Gastrocnemius medialis (tissue), 4 donors: ENCODE data around the gene ZNF841. TPM values are rescaled to one million over a fixed set of nuclear protein-coding genes. Genes with fewer than 3 reads are reported as not detected.
A peak's percentile ranks its signal among the peaks of the same experiment; 100 is the strongest.
"Not testable (repeated sequence)": the region's sequence is repeated elsewhere in the genome, so short reads cannot be mapped to it uniquely, and the experiment has no call there.

Source experiments
- ATAC-seq, 2 donors: fragments of 150-250 bp; one replicate each; pipeline ENCODE4 v1.9.1; 2016
- DNase-seq, 2 donors: peaks; one replicate each; pipeline ENCODE4 v3.0.0-alpha.2; 2019
- H3K27ac ChIP-seq, 4 donors: fragments of 200-600 bp; sonication (generic); 1 replicate in 1 of 4; 2 replicates in 3 of 4; pipeline ENCODE4 v1.5.1; 2016 to 2018; ENCODE audit warnings: mild to moderate bottlenecking in 2 of 4, moderate library complexity in 1 of 4
- H3K27me3 ChIP-seq, 3 donors: fragments of 200-600 bp; sonication (generic) in 2 of 3; 1 replicate in 1 of 3; 2 replicates in 2 of 3; pipeline versions ENCODE4 v1.5.1 to v1.6.0; 2016 to 2019; ENCODE audit warnings: mild to moderate bottlenecking in 1 of 3, moderate library complexity in 1 of 3
- H3K36me3 ChIP-seq, 2 donors: fragments of 200-600 bp; sonication (generic) in 1 of 2; one replicate each; pipeline ENCODE4 v1.5.1; 2017 to 2018
- H3K4me1 ChIP-seq, 2 donors: fragments of 200-600 bp; sonication (generic) in 1 of 2; one replicate each; pipeline ENCODE4 v1.5.1; 2016 to 2017; ENCODE audit warnings: mild to moderate bottlenecking in 2 of 2
- H3K4me3 ChIP-seq, 4 donors: fragments of 200-600 bp; sonication (generic) in 3 of 4; 1 replicate in 1 of 4; 2 replicates in 3 of 4; pipeline ENCODE4 v1.5.1; 2016 to 2019; ENCODE audit warnings: mild to moderate bottlenecking in 2 of 4
- H3K9me3 ChIP-seq, 3 donors: fragments of 200-600 bp; sonication (generic) in 2 of 3; 1 replicate in 1 of 3; 2 replicates in 2 of 3; pipeline ENCODE4 v1.5.1; 2016 to 2019
- CTCF ChIP-seq, 5 experiments: fragments of 450-650 bp in 3 of 5; fragments of 200-600 bp in 2 of 5; sonication (generic) in 2 of 5; IDR thresholded peaks in 4 of 5; conservative IDR thresholded peaks in 1 of 5; 1 replicate in 4 of 5; 2 replicates in 1 of 5; pipeline ENCODE4 v1.5.1; 2016 to 2019; ENCODE audit warnings: antibody characterized with exemption in 5 of 5, mild to moderate bottlenecking in 3 of 5, moderate library complexity in 3 of 5
- POLR2A ChIP-seq, 2 donors: fragments of 450-650 bp; IDR thresholded peaks; one replicate each; pipeline ENCODE4 v1.6.1; 2017; ENCODE audit warnings: antibody characterized with exemption in 2 of 2, mild to moderate bottlenecking in 2 of 2, moderate library complexity in 2 of 2
- in situ Hi-C, 4 donors: fragments of 200-750 bp; cut with MboI; loops; one replicate each; pipeline versions ENCODE4 v1.15.0 to v1.8.0; 2017; ENCODE audit warnings: low sequenced_read_pairs in 4 of 4
- intact Hi-C: fragments of 100-400 bp; cut with DNase I; formaldehyde crosslinking; loops from one replicate; pipeline ENCODE4 v1.15.1; 2023; ENCODE audit warnings: low total_unique reads
- total RNA-seq, 4 donors: library from RNA; depleted of rRNA; stranded (reverse); fragments of >200 nt; gene quantifications; one replicate each; pipeline versions ENCODE4 v1.1.0 to v1.2.3, GENCODE V29; 2016

The ZNF841 gene
- total RNA-seq, 4 donors from 2014 or later, result 2.1 to 3.1 (median 2.3) TPM

- no peak for ATAC-seq
- in situ Hi-C loops, result no loop called here
- H3K9me3 ChIP-seq, result peaks cover 0 to 14% (median 6%) of the 10 kb centered on the region in 3 donors
Measured at GRCh38 chr19:52101866-52102562, 6.4 kb upstream of the ZNF841 start.

GRCh38 chr19:52099497-52100138 lies 4.1 kb upstream of the ZNF841 start:
- H3K27me3 ChIP-seq, result no peaks in the 10 kb centered on the region
- H3K4me3 ChIP-seq, result no peak overlapping the region
- H3K4me1 ChIP-seq, result peaks cover 5 to 6% of the 10 kb centered on the region in 2 donors
- in situ Hi-C loops (no loop called here), intact Hi-C loops (no loop called here)
- DNase-seq (no peak), ATAC-seq (no peak)
- TF ChIP-seq CTCF (IDR thresholded peaks at IDR 0.05 in 4 of 5, conservative IDR thresholded peaks at IDR 0.05 in 1 of 5) (no peak), POLR2A (IDR thresholded peaks at IDR 0.05) (no peak)
- H3K27ac ChIP-seq, result no peak overlapping the region
- H3K9me3 ChIP-seq, result peaks cover 0 to 22% (median 0%) of the 10 kb centered on the region in 3 donors
- no peaks in the 10 kb centered on the region for H3K36me3 ChIP-seq

More at GRCh38 chr19:52101866-52102562, 6.4 kb upstream of the ZNF841 start:
- Histone ChIP-seq H3K27ac (no peak overlapping the region), H3K36me3 (no peaks in the 10 kb centered on the region), H3K4me1 (no peaks in the 10 kb centered on the region), H3K4me3 (no peak overlapping the region), H3K27me3 (no peaks in the 10 kb centered on the region)
- intact Hi-C loops, result no loop called here
- no peak for TF ChIP-seq CTCF (IDR thresholded peaks at IDR 0.05 in 4 of 5, conservative IDR thresholded peaks at IDR 0.05 in 1 of 5)
- TF ChIP-seq POLR2A (IDR thresholded peaks at IDR 0.05), result no peak
- no peak for DNase-seq

GRCh38 chr19:52096416-52096815 lies 851 bp upstream of the ZNF841 start:
- intact Hi-C loops, ATAC-seq, in situ Hi-C loops, H3K27me3 ChIP-seq, DNase-seq: not testable (repeated sequence)
- Histone ChIP-seq H3K4me3 (peak overlapping the region in 2 of 4 donors; percentile 96), H3K27ac (peak overlapping the region in 1 of 4 donors; percentile 78), H3K4me1 (peaks cover 16 to 21% of the 10 kb centered on the region in 2 donors), H3K9me3 (peaks cover 0 to 22% (median under 1%) of the 10 kb centered on the region in 3 donors), H3K36me3 (peaks cover 0 to 24% of the 10 kb centered on the region in 2 donors)

GRCh38 chr19:52094526-52095130 lies 937 bp downstream of the ZNF841 start:
- Histone ChIP-seq H3K4me3 (peak overlapping the region; percentile 80 to 96 (median 92)), H3K27ac (peak overlapping the region in 1 of 4 donors; percentile 65), H3K9me3 (peaks cover 0 to 24% (median 3%) of the 10 kb centered on the region in 3 donors), H3K27me3 (no peaks in the 10 kb centered on the region), H3K36me3 (peaks cover 0 to 35% of the 10 kb centered on the region in 2 donors), H3K4me1 (peaks cover 16 to 21% of the 10 kb centered on the region in 2 donors)
- in situ Hi-C loops, result no loop called here
- intact Hi-C loops, result loop anchor here (1.0 kb wide), 1 partner anchor 66 kb away; the partner anchor contains the start of gene ZNF614
- no peak for DNase-seq
- TF ChIP-seq POLR2A (IDR thresholded peaks at IDR 0.05) (no peak), CTCF (IDR thresholded peaks at IDR 0.05 in 4 of 5, conservative IDR thresholded peaks at IDR 0.05 in 1 of 5) (no peak)
- no peak for ATAC-seq

GRCh38 chr19:52086481-52086880 lies 9.1 kb downstream of the ZNF841 start:
- in situ Hi-C loops (no loop called here), intact Hi-C loops (no loop called here)
- Histone ChIP-seq H3K27ac (no peak overlapping the region), H3K4me1 (no peaks in the 10 kb centered on the region), H3K36me3 (peaks cover 2 to 81% of the 10 kb centered on the region in 2 donors), H3K4me3 (no peak overlapping the region), H3K9me3 (peaks cover 0 to 3% (median 3%) of the 10 kb centered on the region in 3 donors), H3K27me3 (no peaks in the 10 kb centered on the region)
- no peak for TF ChIP-seq POLR2A (IDR thresholded peaks at IDR 0.05)
- TF ChIP-seq CTCF (IDR thresholded peaks at IDR 0.05 in 4 of 5, conservative IDR thresholded peaks at IDR 0.05 in 1 of 5), result no peak
- ATAC-seq (no peak), DNase-seq (no peak)
